Trophoblast cell (in vitro differentiated cells and primary cell): ENCODE data around the gene NDC1.
A peak's percentile ranks its signal among the peaks of the same experiment; 100 is the strongest.

ENCODE experiments used
- DNase-seq, 2 donors: peaks; one replicate each; pipeline ENCODE4 v3.0.0-alpha.2; 2016
- H2AFZ ChIP-seq: 2 replicates; pipeline ENCODE4 v1.6.1; 2013; ENCODE audit warnings: low read length, moderate library complexity, mild to moderate bottlenecking; ENCODE audit not compliant: insufficient read depth, poor library complexity
- H2AK5ac ChIP-seq: 2 replicates; pipeline ENCODE4 v1.6.1; 2013; ENCODE audit warnings: mild to moderate bottlenecking, low read length
- H2BK120ac ChIP-seq: 2 replicates; pipeline ENCODE4 v1.6.1; 2013; ENCODE audit warnings: low read length, mild to moderate bottlenecking, moderate library complexity; ENCODE audit not compliant: insufficient read depth, poor library complexity
- H2BK12ac ChIP-seq: 2 replicates; pipeline ENCODE4 v1.6.1; 2013; ENCODE audit warnings: mild to moderate bottlenecking, low read length, moderate library complexity
- H2BK5ac ChIP-seq: 2 replicates; pipeline ENCODE4 v1.6.1; 2013; ENCODE audit warnings: low read length, low read depth, moderate library complexity, mild to moderate bottlenecking; ENCODE audit not compliant: poor library complexity
- H3K14ac ChIP-seq: 2 replicates; pipeline ENCODE4 v1.6.1; 2013; ENCODE audit warnings: mild to moderate bottlenecking, low read length
- H3K18ac ChIP-seq: 2 replicates; pipeline ENCODE4 v1.6.1; 2013; ENCODE audit warnings: mild to moderate bottlenecking, low read length
- H3K23ac ChIP-seq: 2 replicates; pipeline ENCODE4 v1.6.1; 2013; ENCODE audit warnings: low read length
- H3K27ac ChIP-seq: 2 replicates; pipeline ENCODE4 v1.5.1; 2013; ENCODE audit warnings: low read depth, mild to moderate bottlenecking, inconsistent platforms, low read length, moderate library complexity
- H3K27me3 ChIP-seq: 2 replicates; pipeline ENCODE4 v1.6.1; 2013; ENCODE audit warnings: inconsistent platforms, mild to moderate bottlenecking, low read length, moderate library complexity; ENCODE audit not compliant: insufficient read depth
- H3K36me3 ChIP-seq, 2 experiments: 1 replicate in 1 of 2; 2 replicates in 1 of 2; pipeline ENCODE4 v1.6.1; 2013; ENCODE audit warnings: low read length in 2 of 2, mild to moderate bottlenecking in 2 of 2, moderate library complexity in 1 of 2; ENCODE audit not compliant: insufficient read depth in 2 of 2, control insufficient read depth in 1 of 2
- H3K4ac ChIP-seq: 2 replicates; pipeline ENCODE4 v1.6.1; 2013; ENCODE audit warnings: low read depth, mild to moderate bottlenecking, low read length, moderate library complexity
- H3K4me1 ChIP-seq, 2 experiments: 1 replicate in 1 of 2; 2 replicates in 1 of 2; pipeline ENCODE4 v1.6.1; 2013; ENCODE audit warnings: low read length in 2 of 2, mild to moderate bottlenecking in 2 of 2, moderate library complexity in 1 of 2; ENCODE audit not compliant: insufficient read depth in 2 of 2, control insufficient read depth in 1 of 2
- H3K4me2 ChIP-seq: 2 replicates; pipeline ENCODE4 v1.6.1; 2013; ENCODE audit warnings: inconsistent platforms, mild to moderate bottlenecking, low read length, moderate library complexity
- H3K4me3 ChIP-seq: 2 replicates; pipeline ENCODE4 v1.5.1; 2013; ENCODE audit warnings: mild to moderate bottlenecking, low read depth, low read length, inconsistent platforms
- H3K79me1 ChIP-seq: one replicate; pipeline ENCODE4 v1.6.1; 2013; ENCODE audit warnings: low read length
- H3K79me2 ChIP-seq: 2 replicates; pipeline ENCODE4 v1.6.1; 2013; ENCODE audit warnings: low read length, mild to moderate bottlenecking; ENCODE audit not compliant: control insufficient read depth, insufficient read depth, poor library complexity
- H3K9ac ChIP-seq: 2 replicates; pipeline ENCODE4 v1.6.1; 2013; ENCODE audit warnings: mild to moderate bottlenecking, low read length
- H3K9me3 ChIP-seq: 2 replicates; pipeline ENCODE4 v1.6.1; 2013; ENCODE audit warnings: low read depth, mild to moderate bottlenecking, control low read depth, inconsistent platforms, low read length; ENCODE audit not compliant: insufficient read depth
- H4K12ac ChIP-seq: 2 replicates; pipeline ENCODE4 v1.6.1; 2013; ENCODE audit warnings: low read depth, mild to moderate bottlenecking, low read length, moderate library complexity
- H4K8ac ChIP-seq: 2 replicates; pipeline ENCODE4 v1.6.1; 2013; ENCODE audit warnings: low read depth, mild to moderate bottlenecking, low read length, moderate library complexity
- H4K91ac ChIP-seq: one replicate; pipeline ENCODE4 v1.6.1; 2013; ENCODE audit warnings: low read depth, mild to moderate bottlenecking, low read length, moderate library complexity
- WGBS: extraction: QIAGEN DNeasy Blood & Tissue Kit; methylation state at CpG from one replicate; pipeline ENCODE4 v1.1.7; 2013; ENCODE audit warnings: missing lambda C conversion rate; ENCODE audit not compliant: insufficient read length, insufficient coverage; ENCODE audit errors: extremely low coverage; 5-methylcytosine and 5-hydroxymethylcytosine counted together

Gene NDC1

GRCh38 chr1:53737648-53738204 is 100.4 kb downstream of the NDC1 start:
- no peak overlapping the region for H2BK120ac ChIP-seq
- no peak overlapping the region for H4K91ac ChIP-seq
- H4K8ac ChIP-seq = no peak overlapping the region
- no peak overlapping the region for H3K18ac ChIP-seq
- peak overlapping the region; percentile 21 for H3K23ac ChIP-seq
- H3K36me3 ChIP-seq = no peaks in the 10 kb centered on the region
- no peak overlapping the region for H2AK5ac ChIP-seq
- peaks cover 5% of the 10 kb centered on the region for H3K9me3 ChIP-seq
- H4K12ac ChIP-seq = no peak overlapping the region
- H3K79me2 ChIP-seq = no peaks in the 10 kb centered on the region
- H3K27me3 ChIP-seq = peaks cover 25% of the 10 kb centered on the region
- H3K27ac ChIP-seq = no peak overlapping the region
- no peak overlapping the region for H3K14ac ChIP-seq
- no peak overlapping the region for H3K4ac ChIP-seq
- H2BK5ac ChIP-seq = no peak overlapping the region
- no peak overlapping the region for H2BK12ac ChIP-seq
- no CpG with 5 or more reads among the region's 58 CpGs for WGBS
- peak in 1 of 2 donors; percentile 5 for DNase-seq
- H3K4me1 ChIP-seq = peaks cover 12 to 13% of the 10 kb centered on the region in 2 experiments
- no peak overlapping the region for H2AFZ ChIP-seq
- H3K4me2 ChIP-seq = peak overlapping the region; percentile 90
- H3K9ac ChIP-seq = no peak overlapping the region
- peak overlapping the region; percentile 5 for H3K4me3 ChIP-seq
- no peaks in the 10 kb centered on the region for H3K79me1 ChIP-seq

- WGBS = no CpG with 5 or more reads among the region's 11 CpGs
- Histone ChIP-seq H2AFZ (no peak overlapping the region), H3K36me3 (no peaks in the 10 kb centered on the region), H3K14ac (no peak overlapping the region), H3K9me3 (peaks cover 5% of the 10 kb centered on the region), H3K79me1 (no peaks in the 10 kb centered on the region), H3K27me3 (peaks cover 25% of the 10 kb centered on the region), H2BK12ac (no peak overlapping the region), H3K4me1 (peaks cover 12 to 13% of the 10 kb centered on the region in 2 experiments), H2BK120ac (no peak overlapping the region), H4K91ac (no peak overlapping the region), H3K9ac (no peak overlapping the region), H3K23ac (no peak overlapping the region), H2BK5ac (no peak overlapping the region), H4K8ac (no peak overlapping the region), H3K4me2 (no peak overlapping the region), H4K12ac (no peak overlapping the region), H2AK5ac (no peak overlapping the region), H3K4me3 (no peak overlapping the region), H3K79me2 (no peaks in the 10 kb centered on the region), H3K4ac (no peak overlapping the region), H3K18ac (no peak overlapping the region), H3K27ac (no peak overlapping the region)
- DNase-seq = no peak
These were observed 101.8 kb downstream of the NDC1 start for GRCh38 chr1:53736290-53736689.

GRCh38 chr1:53735681-53736080 is 102.4 kb downstream of the NDC1 start:
- H3K9ac ChIP-seq = no peak overlapping the region
- no peak overlapping the region for H2BK12ac ChIP-seq
- H4K12ac ChIP-seq = no peak overlapping the region
- no peak overlapping the region for H4K91ac ChIP-seq
- no peak overlapping the region for H2AFZ ChIP-seq
- no peak overlapping the region for H3K18ac ChIP-seq
- H3K4me2 ChIP-seq = no peak overlapping the region
- H3K27ac ChIP-seq = no peak overlapping the region
- H2BK120ac ChIP-seq = no peak overlapping the region
- no peak overlapping the region for H2BK5ac ChIP-seq
- WGBS = no CpG with 5 or more reads among the region's 5 CpGs
- peaks cover 12 to 13% of the 10 kb centered on the region in 2 experiments for H3K4me1 ChIP-seq
- H3K27me3 ChIP-seq = peaks cover 25% of the 10 kb centered on the region
- no peak overlapping the region for H4K8ac ChIP-seq
- no peak overlapping the region for H2AK5ac ChIP-seq
- no peaks in the 10 kb centered on the region for H3K36me3 ChIP-seq
- H3K9me3 ChIP-seq = peaks cover 5% of the 10 kb centered on the region
- H3K4ac ChIP-seq = no peak overlapping the region
- no peaks in the 10 kb centered on the region for H3K79me1 ChIP-seq
- no peak overlapping the region for H3K23ac ChIP-seq
- H3K79me2 ChIP-seq = no peaks in the 10 kb centered on the region
- H3K4me3 ChIP-seq = no peak overlapping the region
- DNase-seq = no peak
- no peak overlapping the region for H3K14ac ChIP-seq

GRCh38 chr1:53735261-53735660 is 102.8 kb downstream of the NDC1 start:
- no peak overlapping the region for H2BK5ac ChIP-seq
- H3K18ac ChIP-seq = no peak overlapping the region
- no peak overlapping the region for H3K23ac ChIP-seq
- H3K9me3 ChIP-seq = peaks cover 5% of the 10 kb centered on the region
- no peak overlapping the region for H3K14ac ChIP-seq
- no peak overlapping the region for H2AK5ac ChIP-seq
- no CpG with 5 or more reads among the region's 5 CpGs for WGBS
- no peak overlapping the region for H3K4me3 ChIP-seq
- H2BK12ac ChIP-seq = no peak overlapping the region
- peaks cover 25% of the 10 kb centered on the region for H3K27me3 ChIP-seq
- no peak overlapping the region for H2AFZ ChIP-seq
- no peak overlapping the region for H4K91ac ChIP-seq
- H3K36me3 ChIP-seq = no peaks in the 10 kb centered on the region
- no peaks in the 10 kb centered on the region for H3K79me1 ChIP-seq
- no peak overlapping the region for H4K8ac ChIP-seq
- DNase-seq = no peak
- H3K27ac ChIP-seq = no peak overlapping the region
- no peak overlapping the region for H3K4ac ChIP-seq
- H2BK120ac ChIP-seq = no peak overlapping the region
- no peaks in the 10 kb centered on the region for H3K79me2 ChIP-seq
- no peak overlapping the region for H3K4me2 ChIP-seq
- peaks cover 12 to 13% of the 10 kb centered on the region in 2 experiments for H3K4me1 ChIP-seq
- no peak overlapping the region for H3K9ac ChIP-seq
- H4K12ac ChIP-seq = no peak overlapping the region
